ENCODE results near the gene WDR81.
"Not testable (repeated sequence)": the region's sequence is repeated elsewhere in the genome, so short reads cannot be mapped to it uniquely, and the experiment has no call there.

The WDR81 gene

DNA sequence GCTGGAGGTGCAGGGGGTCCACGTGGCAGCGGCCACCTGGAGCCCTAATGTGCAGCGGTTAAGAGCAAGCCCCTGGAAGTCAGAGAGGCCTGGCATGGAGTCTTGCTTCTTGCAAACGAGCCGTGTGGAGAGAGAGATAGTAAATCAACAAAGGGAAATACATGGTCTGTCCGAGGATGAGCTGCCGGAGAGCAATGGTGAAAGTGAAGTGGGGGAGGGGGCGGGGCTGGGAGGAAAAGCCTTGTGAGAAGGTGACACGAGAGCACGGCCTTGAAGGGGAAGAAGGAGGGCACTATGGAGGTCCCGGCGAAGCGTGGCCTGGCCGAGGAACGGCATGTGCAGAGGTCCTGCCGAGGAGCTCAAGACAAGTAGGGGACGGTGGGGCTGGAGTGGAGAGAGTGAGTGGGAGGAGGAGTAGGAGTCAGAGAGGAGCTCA, 31.3 kb downstream of the WDR81 start:
- DNase-seq = no peak

DNA sequence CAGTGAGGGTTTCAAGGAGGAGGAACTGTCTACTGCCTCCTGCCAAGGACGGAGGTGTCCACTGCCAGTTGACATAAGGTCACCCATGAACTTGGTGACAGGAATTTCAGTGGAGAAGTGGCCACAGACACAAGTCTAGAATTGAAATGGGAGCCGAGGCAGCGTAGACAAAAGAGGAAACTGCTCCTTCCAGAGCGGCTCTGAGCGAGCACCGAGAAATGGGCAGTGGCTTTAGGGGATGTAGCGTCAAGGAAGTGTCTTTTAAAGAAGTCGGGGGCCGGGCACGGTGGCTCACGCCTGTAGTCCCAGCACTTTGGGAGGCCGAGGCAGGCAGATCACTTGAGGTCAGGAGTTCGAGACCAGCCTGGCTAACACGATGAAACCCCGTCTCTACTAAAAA, 34.3 kb downstream of the WDR81 start:
- DNase-seq = no peak

DNA sequence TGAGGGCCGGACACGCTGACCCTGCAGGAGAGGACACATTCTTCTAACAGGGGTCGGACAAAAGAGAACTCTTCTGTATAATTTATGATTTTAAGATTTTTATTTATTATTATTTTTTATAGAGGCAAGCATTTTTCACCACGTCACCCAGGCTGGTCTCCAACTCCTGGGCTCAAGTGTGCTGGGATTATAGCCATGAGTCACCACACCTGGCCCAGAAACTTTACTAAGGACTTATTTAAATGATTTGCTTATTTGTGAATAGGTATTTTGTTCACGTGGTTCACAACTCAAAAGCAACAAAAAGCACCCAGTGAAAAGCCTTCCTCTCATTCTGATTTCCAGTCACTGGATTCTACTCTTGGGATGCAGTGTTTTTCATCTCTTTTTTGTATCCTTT, 35.0 kb downstream of the WDR81 start:
- no peak for DNase-seq

DNA sequence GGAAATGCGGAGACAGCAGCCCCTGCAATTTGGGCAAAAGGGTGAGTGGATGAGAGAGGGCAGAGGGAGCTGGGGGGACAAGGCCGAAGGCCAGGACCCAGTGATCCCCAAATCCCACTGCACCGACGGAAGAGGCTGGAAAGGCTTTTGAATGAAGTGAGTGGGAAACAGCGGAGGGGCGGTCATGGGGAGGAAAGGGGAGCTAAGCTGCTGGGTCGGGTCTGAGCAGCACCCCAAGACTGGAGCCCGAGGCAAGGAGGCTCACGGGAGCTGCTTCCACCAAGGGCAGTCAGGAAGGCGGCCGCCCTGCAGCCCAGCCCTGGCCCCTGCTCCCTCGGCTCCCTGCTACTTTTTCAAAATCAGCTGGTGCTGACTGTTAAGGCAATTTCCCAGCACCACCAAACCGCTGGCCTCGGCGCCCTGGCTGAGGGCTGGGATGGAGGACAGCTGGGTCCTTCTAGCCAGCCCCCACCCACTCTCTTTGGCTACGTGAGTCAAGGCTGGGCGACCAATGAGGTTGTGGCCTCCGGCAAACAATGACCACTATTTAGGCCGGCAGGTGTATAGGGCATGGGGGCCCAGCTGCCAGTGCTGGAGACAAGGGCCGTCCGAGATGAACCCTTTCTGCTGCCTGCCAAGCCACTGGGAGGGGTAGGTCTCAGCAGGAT, 37.9 kb downstream of the WDR81 start:
- DNase-seq = no peak

DNA sequence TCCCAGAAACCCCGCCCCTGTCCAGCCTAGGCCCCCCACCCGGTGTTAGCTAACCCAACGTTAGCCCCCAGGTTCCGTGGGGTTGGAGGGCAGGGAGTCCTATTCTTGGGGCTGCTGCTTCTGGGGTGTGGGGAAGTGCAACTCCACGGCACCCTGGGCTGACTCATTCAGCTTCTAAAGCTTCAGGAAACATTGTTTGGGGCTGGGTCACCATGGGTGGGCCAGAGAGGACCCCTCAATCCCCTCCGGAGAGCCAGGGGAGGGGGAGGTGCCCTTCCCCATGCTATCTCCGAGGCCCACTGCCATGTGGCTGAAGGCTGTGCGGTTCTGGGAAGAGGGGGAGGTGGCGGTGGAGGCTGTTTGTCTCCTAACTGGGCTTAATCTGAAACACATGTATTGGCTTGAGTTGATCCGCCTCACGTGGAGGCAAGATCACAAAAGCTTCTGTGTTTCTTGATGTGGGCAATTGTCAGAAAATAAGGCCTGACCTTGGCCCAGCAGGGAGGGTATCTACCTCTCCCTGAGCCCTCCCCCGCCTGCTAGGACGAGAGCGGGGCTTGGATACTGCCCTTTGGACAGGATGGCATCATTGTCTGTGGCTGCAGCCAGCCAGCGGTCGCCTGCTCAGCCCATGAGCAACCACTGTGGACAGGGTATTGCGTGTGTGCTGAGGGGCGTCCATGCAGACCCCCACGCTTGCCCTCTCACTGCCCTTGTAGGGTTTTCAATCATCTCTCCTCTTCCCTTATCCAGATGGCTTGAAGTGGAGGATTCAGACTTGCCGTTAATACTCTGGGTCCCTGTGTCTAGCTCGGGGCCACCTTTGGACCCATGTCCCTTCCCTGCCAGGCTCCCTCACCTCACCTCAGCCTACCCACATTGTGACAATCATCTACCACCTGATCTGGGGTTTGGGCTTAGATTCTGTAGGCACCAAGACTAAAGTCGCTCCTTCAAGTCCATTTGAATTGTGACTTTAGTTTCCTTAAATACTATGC, 38.7 kb downstream of the WDR81 start:
- no peak for DNase-seq

DNA sequence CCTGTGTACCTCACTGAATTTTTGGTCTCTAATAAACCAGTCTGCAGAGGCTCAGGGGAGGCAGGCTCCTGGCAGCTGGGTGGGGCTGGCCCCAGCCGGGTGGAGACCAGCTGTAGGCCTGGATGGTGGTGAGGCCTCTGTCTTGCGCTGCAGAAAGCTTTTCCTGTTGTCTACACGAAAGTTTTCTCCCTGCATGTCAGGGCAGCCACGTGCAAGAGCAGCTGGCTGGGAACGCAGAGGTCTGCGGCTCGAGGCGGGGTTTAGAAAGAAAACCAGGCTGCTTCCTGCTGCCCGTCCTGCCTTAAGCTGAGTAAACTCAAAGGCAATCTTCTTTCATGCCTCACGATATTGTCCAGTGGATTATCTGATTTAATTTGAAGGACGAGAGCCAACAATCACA, 39.8 kb downstream of the WDR81 start:
- DNase-seq = peak in 2 of 4 experiments; percentile 21 to 35

DNA sequence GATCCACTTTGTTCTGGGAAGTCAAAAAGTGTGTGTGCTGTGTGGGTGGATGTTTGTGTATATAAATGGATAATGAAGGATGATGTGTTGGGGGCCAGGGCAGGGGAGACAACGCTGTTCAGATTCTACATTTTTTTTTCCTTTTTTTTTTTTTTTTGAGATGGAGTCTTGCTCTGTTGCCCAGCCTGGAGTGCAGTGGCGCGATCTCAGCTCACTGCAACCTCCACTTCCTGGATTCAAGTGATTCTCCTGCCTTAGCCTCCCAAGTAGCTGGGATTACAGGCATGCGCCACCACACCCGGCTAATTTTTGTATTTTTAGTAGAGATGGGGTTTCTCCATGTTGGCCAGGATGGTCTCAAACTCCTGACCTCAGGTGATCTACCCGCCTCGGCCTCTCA, 40.2 kb downstream of the WDR81 start:
- DNase-seq = not testable (repeated sequence)

DNA sequence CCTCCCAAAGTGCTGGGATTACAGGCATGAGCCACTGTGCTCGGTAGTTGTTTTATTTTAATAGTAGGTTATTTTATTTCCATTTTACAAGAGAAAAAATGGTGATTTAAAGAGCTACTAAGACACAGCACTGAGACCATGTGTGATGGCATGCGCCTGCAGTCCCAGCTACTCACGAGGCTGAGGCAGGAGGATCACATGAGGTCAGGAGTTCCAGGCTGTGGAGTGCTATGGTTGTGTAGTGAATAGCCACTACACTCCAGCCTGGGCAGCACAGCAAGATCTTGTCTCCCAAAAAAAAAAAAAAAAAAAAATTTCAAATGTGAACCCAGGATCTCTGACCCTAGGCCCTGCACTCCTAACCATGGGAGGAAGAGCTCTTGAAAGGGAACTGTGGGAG, 41.1 kb downstream of the WDR81 start:
- no peak for DNase-seq

DNA sequence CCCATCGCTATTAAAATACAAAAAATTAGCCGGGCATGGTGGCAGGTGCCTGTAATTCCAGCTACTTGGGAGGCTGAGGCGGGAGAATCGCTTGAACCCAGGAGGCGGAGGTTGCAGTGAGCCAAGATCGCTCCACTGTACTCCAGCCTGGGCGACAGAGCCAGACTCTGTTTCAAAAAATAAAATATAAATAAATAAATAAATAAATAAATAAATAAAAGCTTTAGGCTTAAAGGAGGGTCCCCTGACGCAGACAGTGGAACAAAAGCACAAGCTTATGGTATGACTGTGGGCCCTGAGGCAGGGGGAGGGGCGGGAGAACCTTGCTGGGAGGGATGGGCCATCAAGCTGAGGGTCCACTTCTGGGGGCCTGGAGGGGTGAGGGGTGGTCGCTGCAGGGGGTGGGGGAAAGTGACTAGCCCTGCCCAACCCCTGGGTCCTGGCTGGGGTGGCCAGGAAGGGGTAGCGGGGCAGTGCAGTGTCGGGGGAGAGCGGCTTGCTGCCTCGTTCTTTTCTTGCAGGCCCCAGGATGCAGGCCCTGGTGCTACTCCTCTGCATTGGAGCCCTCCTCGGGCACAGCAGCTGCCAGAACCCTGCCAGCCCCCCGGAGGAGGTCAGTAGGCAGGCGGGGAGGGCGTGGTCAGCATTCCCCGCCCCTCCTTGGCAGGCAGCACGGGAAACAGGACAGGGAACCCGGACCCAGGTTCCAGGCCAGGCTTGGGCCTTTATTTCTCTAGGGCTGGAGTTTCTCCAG, 42.1 kb downstream of the WDR81 start:
- DNase-seq = no peak

DNA sequence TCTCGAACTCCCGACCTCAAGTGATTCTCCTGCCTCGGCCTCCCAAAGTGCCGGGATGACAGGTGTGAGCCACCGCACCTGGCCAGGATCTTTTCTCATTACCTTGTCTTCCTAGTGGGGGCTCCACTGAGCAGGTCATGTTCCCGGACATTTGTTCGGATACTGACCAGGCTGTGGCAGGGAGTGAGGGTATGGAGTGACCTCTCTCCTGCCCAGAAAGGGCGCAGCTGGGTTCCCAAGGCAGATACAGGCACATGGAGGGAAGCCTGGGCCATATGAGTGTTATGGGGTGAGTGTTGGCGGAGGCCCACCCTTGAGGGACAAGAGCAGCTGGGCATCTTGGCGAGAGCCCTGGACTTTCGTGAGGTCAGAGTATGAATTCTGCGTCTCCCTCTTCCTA, 42.9 kb downstream of the WDR81 start:
- DNase-seq = no peak

DNA sequence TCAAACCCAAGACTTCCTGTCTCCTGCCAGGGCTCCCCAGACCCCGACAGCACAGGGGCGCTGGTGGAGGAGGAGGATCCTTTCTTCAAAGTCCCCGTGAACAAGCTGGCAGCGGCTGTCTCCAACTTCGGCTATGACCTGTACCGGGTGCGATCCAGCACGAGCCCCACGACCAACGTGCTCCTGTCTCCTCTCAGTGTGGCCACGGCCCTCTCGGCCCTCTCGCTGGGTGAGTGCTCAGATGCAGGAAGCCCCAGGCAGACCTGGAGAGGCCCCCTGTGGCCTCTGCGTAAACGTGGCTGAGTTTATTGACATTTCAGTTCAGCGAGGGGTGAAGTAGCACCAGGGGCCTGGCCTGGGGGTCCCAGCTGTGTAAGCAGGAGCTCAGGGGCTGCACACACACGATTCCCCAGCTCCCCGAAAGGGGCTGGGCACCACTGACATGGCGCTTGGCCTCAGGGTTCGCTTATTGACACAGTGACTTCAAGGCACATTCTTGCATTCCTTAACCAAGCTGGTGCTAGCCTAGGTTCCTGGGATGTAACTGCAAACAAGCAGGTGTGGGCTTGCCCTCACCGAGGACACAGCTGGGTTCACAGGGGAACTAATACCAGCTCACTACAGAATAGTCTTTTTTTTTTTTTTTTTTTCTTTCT, 45.4 kb downstream of the WDR81 start:
- no peak for DNase-seq

DNA sequence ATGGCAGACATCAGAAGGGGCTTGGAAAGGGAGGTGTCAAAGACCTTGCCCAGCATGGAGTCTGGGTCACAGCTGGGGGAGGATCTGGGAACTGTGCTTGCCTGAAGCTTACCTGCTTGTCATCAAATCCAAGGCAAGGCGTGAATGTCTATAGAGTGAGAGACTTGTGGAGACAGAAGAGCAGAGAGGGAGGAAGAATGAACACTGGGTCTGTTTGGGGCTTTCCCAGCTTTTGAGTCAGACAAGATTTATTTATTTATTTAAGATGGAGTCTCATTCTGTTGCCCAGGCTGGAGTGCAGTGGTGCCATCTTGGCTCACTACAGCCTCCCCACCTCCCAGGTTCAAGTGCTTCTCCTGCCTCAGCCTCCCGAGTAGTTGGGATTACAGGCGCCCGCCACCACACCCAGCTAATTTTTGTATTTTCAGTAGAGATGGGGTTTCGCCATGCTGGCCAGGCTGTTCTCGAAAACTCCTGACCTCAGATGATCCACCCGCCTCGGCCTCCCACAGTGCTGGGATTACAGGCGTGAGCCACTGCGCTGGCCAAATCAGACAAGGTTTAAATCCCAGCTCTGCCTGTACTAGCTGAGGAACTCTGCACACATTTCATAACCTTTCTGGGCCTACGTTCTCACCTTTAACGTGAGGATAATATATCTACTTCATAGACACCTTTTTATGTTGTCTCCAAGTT, 48.6 kb downstream of the WDR81 start:
- not testable (repeated sequence) for DNase-seq

DNA sequence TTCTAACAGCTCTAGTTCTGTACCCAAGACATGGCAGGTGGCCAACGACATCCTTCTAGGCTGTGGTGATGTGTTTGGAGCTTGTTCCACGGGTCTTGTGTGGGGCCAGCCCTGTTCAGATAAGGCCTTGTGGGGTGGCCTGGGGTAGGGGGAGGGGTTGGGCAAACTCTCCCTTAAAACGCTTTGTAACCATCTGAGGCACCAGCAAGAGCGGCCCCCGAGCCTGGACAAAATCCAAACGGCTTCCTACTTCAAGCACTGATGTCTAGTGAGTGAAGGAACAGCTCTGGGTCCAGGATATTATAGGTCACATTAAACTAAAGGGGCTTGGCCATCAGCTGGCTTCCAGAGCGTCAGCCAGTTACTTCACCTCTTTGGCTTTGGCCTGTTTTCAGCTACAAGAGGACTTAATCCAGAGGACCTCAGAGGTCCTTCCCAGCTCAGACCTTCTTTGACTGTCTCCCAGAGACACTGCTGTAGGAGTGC, 49.2 kb downstream of the WDR81 start:
- no peak for DNase-seq

DNA sequence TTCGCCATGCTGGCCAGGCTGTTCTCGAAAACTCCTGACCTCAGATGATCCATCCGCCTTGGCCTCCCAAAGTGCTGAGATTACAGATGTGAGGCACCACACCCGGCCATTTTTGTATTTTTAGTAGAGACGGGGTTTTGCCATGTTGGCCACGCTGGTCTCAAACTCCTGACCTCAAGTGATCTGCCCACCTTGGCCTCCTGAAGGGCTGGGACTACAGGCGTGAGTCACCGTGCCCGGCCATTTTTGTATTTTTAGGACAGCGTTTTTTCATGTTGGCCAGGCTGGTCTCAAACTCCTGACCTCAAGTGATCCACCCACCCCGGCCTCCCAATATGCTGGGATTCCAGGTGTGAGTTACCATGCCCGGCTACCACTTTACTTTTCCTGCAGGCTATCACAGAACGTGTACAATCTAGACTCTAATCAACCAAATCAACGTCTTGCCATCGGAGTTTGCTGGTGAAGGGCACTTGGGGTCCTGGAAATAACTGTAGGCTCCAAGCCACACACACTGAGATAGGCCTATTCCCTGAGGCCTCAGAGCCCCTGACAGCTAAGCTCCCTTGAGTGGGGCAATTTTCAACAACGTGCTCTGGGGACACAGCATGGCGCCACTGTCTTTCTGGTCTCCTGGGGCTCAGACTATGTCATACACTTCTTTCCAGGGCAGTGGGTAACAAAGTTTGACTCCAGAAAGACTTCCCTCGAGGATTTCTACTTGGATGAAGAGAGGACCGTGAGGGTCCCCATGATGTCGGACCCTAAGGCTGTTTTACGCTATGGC, 50.1 kb downstream of the WDR81 start:
- no peak for DNase-seq

DNA sequence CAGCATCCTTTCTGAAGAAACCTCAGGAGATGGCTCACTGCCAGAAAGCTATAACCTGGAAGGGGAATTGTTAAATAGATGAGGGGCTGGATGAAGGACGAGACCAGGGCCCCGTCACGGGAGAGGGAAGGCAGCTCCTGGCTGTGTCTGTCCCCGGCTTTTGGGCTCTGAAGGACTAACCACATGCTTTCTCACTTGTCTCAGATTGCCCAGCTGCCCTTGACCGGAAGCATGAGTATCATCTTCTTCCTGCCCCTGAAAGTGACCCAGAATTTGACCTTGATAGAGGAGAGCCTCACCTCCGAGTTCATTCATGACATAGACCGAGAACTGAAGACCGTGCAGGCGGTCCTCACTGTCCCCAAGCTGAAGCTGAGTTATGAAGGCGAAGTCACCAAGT, 51.8 kb downstream of the WDR81 start:
- no peak for DNase-seq

DNA sequence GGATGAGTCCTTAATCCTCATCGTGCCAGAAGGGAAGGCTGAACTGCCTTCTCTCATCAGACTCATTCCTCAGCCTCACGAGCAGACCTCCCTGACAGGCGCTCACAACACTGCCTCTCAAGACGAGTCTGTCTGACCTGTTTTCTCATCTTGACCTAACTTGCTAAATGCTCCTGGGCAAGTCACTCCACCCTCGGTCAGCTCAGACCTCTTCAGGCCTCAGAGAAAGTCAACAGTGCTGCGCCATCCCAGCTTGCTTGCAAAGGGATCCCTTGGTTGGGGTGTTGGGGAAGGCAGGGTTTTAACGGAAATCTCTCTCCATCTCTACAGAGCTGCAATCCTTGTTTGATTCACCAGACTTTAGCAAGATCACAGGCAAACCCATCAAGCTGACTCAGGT, 52.4 kb downstream of the WDR81 start:
- DNase-seq = no peak

DNA sequence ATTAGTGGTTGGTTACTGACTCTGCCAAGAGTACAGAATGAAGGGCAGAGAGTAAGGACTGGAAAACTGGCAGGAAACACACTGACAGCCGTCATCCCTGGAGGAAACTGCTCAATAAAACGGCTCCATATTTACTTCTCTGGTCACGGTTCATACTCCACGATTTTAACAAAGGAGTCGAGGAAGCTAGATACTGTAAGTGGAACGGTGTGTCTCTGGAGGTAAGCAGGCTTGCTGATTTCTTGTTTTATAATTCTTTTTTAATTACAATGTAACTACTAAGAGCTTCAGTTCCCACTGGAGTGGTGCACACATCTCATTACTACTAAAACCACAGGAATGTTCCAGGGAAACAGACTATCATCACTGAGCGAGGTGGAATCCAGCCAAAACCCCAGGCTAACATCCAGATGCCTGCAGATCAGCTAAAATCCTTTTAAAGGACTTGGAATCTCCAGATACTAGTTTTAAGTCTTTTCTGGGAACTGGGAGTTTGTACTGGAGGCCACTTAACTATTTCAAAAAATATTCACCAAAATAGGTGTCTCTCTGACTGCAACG, 55.1 kb downstream of the WDR81 start:
- DNase-seq = no peak

DNA sequence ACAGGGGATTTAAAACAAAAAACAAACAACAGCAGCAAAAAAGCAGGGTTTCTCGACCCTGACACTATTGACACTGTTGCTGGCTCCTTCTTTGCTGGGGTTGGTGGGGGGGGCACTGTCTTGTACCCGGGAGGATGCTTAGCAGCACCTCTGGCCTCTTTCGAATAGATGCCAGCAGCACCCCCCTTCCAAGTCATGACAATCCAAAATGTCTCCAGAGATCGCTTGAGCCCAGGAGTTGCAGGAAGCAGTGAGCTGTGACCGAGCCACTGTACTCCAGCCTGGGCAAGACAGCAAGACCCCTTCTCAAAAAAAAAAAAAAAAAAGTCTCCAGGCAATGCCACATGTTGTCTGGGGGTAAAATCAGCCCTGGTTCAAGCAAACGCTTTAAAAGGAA, 57.7 kb downstream of the WDR81 start:
- no peak for DNase-seq

DNA sequence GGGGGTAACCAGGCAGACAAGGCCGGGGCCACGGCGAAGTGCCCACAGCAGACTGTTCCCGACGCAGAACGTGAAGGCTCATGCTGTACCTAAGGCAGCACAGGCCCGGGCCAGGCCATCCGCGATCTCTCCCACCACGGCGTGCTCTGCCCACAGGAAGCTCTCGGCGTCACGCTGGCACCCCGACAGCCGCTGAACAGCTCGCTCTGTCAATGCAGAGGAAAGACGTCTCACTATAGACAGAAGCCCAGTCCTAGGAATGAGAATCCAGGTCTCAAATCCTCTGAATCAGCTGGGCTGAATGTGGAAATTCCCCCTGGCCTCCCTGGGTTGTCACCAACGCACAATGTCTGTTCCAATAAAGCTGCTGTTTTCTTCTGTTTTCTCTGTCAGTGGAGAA, 58.8 kb downstream of the WDR81 start:
- no peak for DNase-seq

DNA sequence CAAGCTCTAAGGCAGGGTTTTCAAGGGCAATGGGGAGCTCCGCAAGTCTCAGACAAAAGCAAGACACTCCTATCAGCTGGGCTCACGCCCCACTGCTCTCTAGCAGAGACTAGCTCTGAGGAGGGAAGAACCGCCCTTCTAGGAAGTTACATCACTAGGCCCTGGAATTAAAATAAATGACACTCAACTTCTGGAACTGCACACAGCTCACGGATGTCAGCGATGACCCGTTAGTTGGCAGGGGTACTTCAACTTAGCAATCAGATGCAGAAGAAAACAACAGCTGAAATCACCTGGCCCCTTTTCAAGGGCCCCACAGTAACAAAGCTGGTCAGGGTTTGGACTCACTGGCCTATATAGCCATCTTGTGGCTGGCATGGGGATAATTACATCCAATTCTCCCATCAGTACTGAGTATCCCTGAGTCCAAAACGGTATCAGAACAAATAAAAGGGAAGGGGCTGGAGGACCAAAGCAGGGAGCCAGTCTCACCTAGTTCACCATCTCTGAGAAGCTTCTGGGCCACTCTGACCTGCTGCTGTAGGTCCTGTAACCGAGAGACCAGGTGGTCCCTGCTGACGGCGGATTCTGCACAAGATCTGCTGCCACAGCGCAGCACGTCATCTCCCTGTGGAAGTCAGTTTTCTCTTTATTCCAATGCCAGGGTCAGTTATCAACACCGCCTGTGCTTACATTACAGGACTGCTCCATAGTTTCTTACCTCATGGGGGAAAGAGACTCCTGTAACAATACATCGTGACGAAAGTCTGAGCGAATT, 59.5 kb downstream of the WDR81 start:
- DNase-seq = no peak

All from activated CD4-positive, CD25-positive, alpha-beta regulatory T cell (primary cell).